IPS-18c (cell line): ENCODE data around the gene TMOD3.

Source experiments
- H3K4me3 ChIP-seq: 2 replicates; pipeline ENCODE4 v1.7.0; 2013; ENCODE audit warnings: low read depth, mild to moderate bottlenecking, low read length, moderate library complexity; ENCODE audit not compliant: insufficient read depth
- H3K9me3 ChIP-seq: one replicate; pipeline ENCODE4 v1.6.1; 2013; ENCODE audit warnings: mild to moderate bottlenecking, low read length, moderate library complexity; ENCODE audit not compliant: control insufficient read depth, insufficient read depth

The TMOD3 gene

DNA sequence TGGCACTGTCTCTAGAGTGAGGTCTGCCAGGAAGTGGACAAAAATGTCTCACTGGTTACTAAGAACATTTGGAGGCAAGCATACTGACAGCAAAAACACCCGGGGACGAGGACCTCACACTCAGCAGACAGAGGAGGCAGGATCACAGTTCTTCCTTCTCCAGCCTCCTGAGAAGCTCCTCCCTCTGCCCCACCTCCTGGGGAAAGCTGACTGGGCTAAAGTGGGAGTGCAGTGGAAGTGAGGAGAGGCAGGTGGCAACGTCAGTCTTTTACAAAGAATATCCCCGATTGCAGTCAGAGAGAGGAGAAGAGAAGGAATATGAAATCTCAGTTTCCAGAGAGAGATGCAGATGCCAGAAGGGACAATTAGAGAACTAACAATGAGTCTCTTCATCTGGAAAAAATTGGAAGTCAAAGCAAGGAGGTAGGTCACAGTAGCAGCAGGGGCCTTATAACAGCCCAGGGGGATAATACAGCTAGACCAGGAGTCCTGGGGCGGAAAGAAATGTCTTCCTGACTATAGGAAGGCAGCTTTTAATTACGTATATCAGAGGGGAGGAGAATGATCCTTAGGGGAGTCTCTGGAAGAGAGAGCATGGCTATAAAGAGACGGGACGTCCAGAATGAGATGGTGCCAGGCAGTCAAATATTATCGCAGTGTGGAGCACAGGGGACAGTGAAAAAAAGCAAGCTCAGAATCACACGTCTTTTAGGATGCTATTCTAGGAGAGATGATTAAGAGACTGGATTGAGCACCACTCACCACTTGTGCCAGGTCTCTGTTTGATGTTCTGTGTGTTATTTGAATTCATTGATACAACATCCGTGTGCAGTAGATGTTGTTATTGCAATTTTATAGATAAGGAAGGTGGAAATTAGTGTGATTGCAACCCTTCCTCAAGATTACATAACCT, 95.0 kb downstream of the TMOD3 start:
- Histone ChIP-seq H3K9me3 (no peaks in the 10 kb centered on the region), H3K4me3 (no peak overlapping the region)

DNA sequence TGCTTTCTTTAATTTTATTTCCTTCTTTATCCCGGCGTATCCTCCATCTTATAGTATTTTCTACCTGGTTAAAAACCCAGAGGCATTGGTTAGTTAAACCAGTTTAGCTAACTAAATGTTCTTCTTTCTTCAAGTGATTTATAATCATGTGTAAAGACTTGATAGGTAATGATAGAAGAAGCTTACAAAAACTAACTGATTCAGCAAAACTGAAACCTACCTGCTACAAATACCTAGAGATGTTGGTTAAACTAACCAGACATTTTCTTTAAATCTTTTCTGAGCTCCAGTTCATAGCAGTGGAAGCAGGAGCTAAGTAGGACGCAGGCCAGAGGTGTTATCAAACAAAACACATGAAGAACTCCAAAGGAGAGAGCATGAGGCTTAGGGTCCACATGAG, 97.4 kb downstream of the TMOD3 start:
- Histone ChIP-seq H3K9me3 (no peaks in the 10 kb centered on the region), H3K4me3 (no peak overlapping the region)

DNA sequence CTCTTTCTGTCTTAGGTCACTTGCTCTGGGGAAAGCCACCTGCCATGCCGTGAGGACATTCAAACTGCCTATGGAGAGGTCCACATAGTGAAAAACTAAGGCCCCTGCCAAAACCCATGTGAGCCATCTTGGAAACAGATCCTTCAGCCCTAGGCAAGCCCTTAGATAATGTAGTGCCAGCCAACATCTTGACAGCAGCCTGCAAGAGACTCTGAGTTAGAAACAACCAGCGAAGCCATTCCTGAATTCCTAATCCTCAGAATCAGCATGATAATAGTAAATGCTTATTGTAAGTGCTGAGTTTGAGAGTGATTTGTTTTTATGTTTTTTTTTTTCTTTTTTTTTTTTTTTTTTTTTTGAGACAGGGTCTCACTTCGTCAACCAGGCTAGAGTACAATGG, 101.6 kb downstream of the TMOD3 start:
- no peak overlapping the region for H3K4me3 ChIP-seq

DNA sequence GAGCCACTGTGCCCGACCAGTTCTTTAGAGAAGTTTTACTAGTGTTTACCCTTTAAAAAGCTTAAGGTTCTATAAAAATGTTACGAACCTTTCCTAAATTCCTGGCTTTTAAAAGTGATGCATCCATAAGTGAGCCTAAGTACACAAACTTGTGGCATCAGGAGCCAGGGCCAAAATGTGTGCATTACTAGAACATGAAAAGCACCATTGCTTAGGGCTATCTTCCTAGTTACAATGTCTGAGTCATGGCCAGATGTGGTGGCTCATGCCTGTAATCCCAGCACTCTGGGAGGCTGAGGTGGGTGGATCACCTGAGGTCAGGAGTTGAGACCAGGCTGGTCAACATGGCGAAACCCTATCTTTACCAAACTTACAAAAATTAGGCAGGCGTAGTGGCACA, 102.2 kb downstream of the TMOD3 start:
- no peak overlapping the region for H3K4me3 ChIP-seq
- H3K9me3 ChIP-seq, result no peaks in the 10 kb centered on the region

More for the DNA sequence above, 101.6 kb downstream of the TMOD3 start:
- no peaks in the 10 kb centered on the region for H3K9me3 ChIP-seq

DNA sequence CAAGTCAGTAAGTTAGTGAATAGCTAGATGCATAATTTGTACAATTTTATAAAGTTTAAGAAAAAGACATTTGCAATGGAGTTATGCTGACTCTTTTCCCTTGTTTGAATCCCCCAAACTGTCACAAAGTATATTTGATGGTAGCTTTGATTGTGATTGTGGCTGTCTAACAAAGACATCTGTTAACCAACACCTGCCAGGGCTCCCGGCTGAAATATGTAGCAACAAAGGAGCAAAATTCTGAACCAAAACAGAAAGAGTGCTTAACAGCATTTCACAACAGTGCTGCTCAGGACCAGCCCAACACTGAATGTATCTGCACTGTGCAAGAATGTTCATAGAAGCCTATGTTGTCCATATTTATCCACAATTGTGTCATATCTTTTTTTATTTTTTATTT, 102.7 kb downstream of the TMOD3 start:
- H3K4me3 ChIP-seq, result no peak overlapping the region
- no peaks in the 10 kb centered on the region for H3K9me3 ChIP-seq

DNA sequence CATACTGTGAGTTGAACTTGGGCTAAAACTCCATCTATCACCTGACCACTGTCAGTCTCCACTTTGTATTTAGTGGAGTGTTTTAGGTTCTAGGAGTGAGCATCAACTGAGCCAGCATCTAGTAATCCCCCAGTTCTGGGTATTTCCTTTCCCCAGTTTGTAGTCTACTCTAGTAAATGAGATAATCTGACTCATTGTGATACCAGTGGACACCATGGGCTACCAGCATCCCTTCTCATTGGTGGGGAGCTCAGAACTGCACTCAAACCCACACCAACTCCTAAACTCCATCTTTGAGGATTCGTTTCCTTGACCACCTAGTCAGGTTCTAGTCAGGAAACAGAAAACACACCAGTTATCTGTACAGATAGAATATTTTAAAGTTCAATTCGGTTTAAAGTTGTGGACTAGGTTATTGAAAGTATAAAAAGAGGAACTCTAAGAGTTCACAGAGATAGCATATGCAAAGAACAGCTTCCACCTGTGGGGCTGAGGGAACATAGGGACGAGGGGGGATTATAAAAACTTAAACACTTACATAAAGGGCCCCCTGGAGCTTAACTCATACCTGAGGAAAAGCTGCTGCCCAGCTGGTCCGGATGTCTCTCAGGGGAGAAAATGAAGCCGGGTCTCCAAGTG, 106.1 kb downstream of the TMOD3 start:
- H3K4me3 ChIP-seq, result no peak overlapping the region
- H3K9me3 ChIP-seq, result no peaks in the 10 kb centered on the region

DNA sequence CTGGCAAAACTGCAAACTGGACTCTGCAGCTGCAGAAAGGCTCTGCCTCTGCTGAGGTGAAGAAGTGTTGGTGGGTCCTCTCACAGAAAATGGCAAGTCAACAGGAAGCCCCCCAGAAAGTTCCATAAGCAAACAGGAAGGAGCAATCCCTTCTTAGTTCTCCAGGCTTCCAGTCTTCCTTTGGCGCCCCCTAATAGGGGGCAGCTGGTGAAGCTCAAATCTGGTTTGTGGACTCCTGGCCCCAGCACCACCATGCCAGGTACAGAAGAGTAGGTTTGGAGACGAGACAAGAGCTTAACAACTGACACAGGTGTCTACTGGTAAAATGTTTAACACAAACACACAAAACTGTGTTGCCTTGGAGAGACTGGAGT, 106.6 kb downstream of the TMOD3 start:
- Histone ChIP-seq H3K9me3 (no peaks in the 10 kb centered on the region), H3K4me3 (no peak overlapping the region)

DNA sequence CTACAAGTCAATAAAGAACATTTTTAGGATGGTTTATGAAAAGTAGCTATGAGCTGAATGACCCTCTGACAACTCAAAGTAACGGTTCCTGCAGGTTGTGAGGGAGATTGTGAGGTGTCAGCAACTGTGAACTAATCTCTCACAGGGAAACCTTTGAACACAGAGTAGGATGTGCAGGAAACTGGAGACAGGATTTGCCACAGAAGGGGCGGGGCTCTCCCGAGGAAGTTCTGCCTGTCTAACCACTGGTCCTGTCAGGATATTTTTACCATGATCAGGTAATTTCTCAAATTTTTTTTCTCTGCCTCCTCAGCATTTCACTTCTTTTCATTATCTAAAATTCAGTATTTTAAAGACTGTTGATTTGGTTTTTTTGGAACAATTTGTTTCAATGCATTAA, 108.8 kb downstream of the TMOD3 start:
- H3K4me3 ChIP-seq, result no peak overlapping the region
- H3K9me3 ChIP-seq, result no peaks in the 10 kb centered on the region

DNA sequence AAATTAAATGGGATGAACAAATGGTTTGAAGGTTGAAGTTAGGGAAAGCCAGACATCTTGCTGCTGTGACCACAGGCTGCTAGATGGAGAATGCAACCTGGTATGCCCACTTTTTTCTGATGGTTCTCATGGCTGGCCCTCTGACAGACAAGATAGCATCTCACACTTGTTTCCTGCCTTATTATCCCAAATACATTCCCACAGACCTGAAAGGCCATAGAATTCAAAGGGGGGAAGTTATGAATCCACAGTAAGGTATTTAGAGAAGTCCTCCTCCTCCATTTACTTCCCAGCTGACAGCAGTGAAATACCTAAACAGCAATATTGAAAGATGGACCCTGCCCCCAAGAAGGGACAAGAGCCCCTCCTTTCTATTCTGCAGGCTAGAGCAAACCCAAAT, 109.8 kb downstream of the TMOD3 start:
- Histone ChIP-seq H3K4me3 (no peak overlapping the region), H3K9me3 (no peaks in the 10 kb centered on the region)

DNA sequence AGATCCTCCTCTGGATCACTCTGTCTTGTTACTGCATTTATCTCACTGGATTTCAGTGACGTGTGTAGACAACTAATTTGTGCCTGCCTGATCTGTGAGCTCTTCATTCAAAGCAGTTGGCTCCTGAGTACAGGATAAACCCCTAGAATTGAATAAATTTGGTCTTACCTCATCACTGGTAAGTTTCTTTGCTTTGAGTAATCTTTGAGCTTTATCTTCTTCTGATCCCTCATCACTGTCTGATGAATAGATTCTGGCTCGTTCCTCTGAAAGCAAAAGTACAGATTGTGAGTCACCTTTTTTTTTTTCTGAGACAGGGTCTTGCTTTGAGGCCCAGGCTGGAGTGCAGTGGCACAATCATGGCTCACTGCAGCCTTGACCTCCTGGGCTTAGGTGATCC, 117.7 kb downstream of the TMOD3 start:
- no peaks in the 10 kb centered on the region for H3K9me3 ChIP-seq
- H3K4me3 ChIP-seq, result no peak overlapping the region

DNA sequence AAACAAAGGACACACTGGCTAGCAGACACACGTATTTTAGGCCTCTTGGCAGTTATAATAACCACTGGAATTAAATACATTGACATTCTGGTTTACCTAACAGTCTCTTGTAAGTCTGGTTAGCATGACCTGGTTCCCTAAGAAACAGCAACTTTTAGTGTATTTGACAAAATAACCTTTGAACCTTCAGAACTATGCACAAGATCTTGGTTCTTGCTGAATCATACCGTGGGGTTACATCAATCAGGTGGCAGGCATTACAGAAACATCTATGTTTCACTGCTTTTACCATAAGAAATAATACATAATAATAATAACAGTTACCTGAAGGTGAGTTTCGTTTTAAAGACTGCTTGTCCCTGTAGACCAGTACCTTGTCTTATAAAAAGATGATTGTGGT, 123.4 kb downstream of the TMOD3 start:
- H3K9me3 ChIP-seq, result no peaks in the 10 kb centered on the region
- H3K4me3 ChIP-seq, result no peak overlapping the region

DNA sequence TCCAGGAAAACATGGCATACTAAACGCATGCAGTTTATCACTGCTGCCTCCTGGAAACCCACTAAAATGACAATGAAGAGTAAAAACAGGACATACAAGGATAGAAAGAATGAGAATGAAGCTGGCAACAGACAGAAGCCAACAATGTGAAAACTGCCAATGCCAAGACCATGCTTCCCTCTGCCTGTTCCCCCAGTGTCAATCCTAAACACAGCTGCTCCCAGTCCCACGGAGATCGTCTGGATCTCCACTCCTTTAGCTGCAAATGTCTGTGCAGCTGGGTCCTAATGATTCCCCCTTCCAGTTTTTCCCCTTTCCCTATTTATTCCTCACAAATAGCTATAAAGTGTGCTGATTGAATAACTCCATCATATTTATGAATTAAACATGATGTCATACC, 126.1 kb downstream of the TMOD3 start:
- H3K9me3 ChIP-seq, result no peaks in the 10 kb centered on the region
- no peak overlapping the region for H3K4me3 ChIP-seq
